OCI-LY3 (cell line): Measurements from ENCODE around the gene OGDH.

Experiments used
- H2AFZ ChIP-seq: fragments of 200-600, 300-600 bp; shearing (Covaris generic); 2 replicates; pipeline ENCODE4 v1.6.0; 2014; ENCODE audit warnings: antibody characterized with exemption, low read depth, low read length
- H3K27ac ChIP-seq: fragments of 200-600, 300-600 bp; sonication (generic); 2 replicates; pipeline ENCODE4 v1.5.1; 2014; ENCODE audit warnings: mild to moderate bottlenecking, low read length, moderate library complexity, mixed read lengths
- H3K27me3 ChIP-seq: fragments of 200-600, 300-600 bp; sonication (generic); 2 replicates; pipeline ENCODE4 v1.6.1; 2014; ENCODE audit warnings: low read depth, low read length, mixed read lengths
- H3K36me3 ChIP-seq: fragments of 200-600, 300-600 bp; sonication (generic); replicated peaks from 2 replicates; pipeline ENCODE3; 2014; ENCODE audit warnings: low read depth, low read length, mixed read lengths
- H3K4me1 ChIP-seq: fragments of 300-600, 200-600 bp; sonication (generic); 2 replicates; pipeline ENCODE4 v1.6.1; 2014; ENCODE audit warnings: low read length, mixed read lengths
- H3K4me2 ChIP-seq: fragments of 200-600, 300-600 bp; sonication (generic); 2 replicates; pipeline ENCODE4 v1.6.1; 2014; ENCODE audit warnings: low read length, mixed read lengths
- H3K4me3 ChIP-seq: fragments of 300-600, 200-600 bp; sonication (generic); 2 replicates; pipeline ENCODE4 v1.5.1; 2014; ENCODE audit warnings: antibody characterized with exemption, mild to moderate bottlenecking, low read length, moderate library complexity
- H3K79me2 ChIP-seq: fragments of 300-600, 200-600 bp; shearing (Covaris generic); 2 replicates; pipeline ENCODE4 v1.6.1; 2014; ENCODE audit warnings: mild to moderate bottlenecking, low read length, mixed read lengths
- H3K9ac ChIP-seq: fragments of 300-600, 200-600 bp; shearing (Covaris generic); 2 replicates; pipeline ENCODE4 v1.6.0; 2014; ENCODE audit warnings: mild to moderate bottlenecking, low read length, moderate library complexity
- H3K9me3 ChIP-seq: fragments of 200-600, 300-600 bp; shearing (Covaris generic); 2 replicates; pipeline ENCODE4 v1.6.1; 2014; ENCODE audit warnings: low read length, mixed read lengths; ENCODE audit not compliant: insufficient read depth
- H4K20me1 ChIP-seq: fragments of 200-600, 300-600 bp; sonication (generic); 2 replicates; pipeline ENCODE4 v1.6.1; 2016; ENCODE audit warnings: low read length, mixed read lengths; ENCODE audit not compliant: insufficient read depth
- CTCF ChIP-seq: fragments of 200-600, 300-600 bp; sonication (generic); IDR thresholded peaks from 2 replicates; pipeline ENCODE4 v1.5.1; 2014; ENCODE audit warnings: antibody characterized with exemption, low read length, low read depth
- EZH2phosphoT487 ChIP-seq: fragments of 200-600 bp; shearing (Covaris generic); IDR thresholded peaks from 2 replicates; pipeline ENCODE4 v1.6.1; 2018; ENCODE audit warnings: antibody characterized with exemption, mixed run types, low read depth

OGDH gene

GRCh38 chr7:44603193-44603592 lies 3.2 kb upstream of the OGDH start:
- Histone ChIP-seq H3K9me3 (no peaks in the 10 kb centered on the region), H3K27me3 (0 out of 2 replicates have a peak, but pooled peaks cover 2% of the 10 kb centered on the region), H2AFZ (no peak overlapping the region), H3K4me1 (peaks cover 19% of the 10 kb centered on the region), H3K36me3 (peaks cover 3% of the 10 kb centered on the region), H3K4me2 (no peak overlapping the region), H3K4me3 (no peak overlapping the region), H3K27ac (no peak overlapping the region), H3K79me2 (peaks cover 13% of the 10 kb centered on the region), H4K20me1 (no peaks in the 10 kb centered on the region; the same call in 1 of the 2 replicates), H3K9ac (no peak overlapping the region)
- TF ChIP-seq CTCF (no peak), EZH2phosphoT487 (no peak)

- H3K36me3 ChIP-seq: peaks cover 3% of the 10 kb centered on the region
- no peaks in the 10 kb centered on the region for H3K9me3 ChIP-seq
- H3K4me1 ChIP-seq: peaks cover 19% of the 10 kb centered on the region
- H3K4me3 ChIP-seq: no peak overlapping the region
- no peak overlapping the region for H3K27ac ChIP-seq
- TF ChIP-seq CTCF (no peak), EZH2phosphoT487 (no peak)
- H3K79me2 ChIP-seq: peaks cover 31% of the 10 kb centered on the region
- 0 out of 2 replicates have a peak, but pooled peaks cover 2% of the 10 kb centered on the region for H3K27me3 ChIP-seq
- H2AFZ ChIP-seq: no peak overlapping the region
- peaks cover 7% of the 10 kb centered on the region; the same call in 1 of the 2 replicates for H4K20me1 ChIP-seq
- H3K9ac ChIP-seq: no peak overlapping the region
- peak overlapping the region; percentile 74; the same call in 1 of the 2 replicates for H3K4me2 ChIP-seq
Observed at GRCh38 chr7:44604941-44605340, 1.5 kb upstream of the OGDH start.

GRCh38 chr7:44607141-44608068 lies 978 bp downstream of the OGDH start:
- peak overlapping the region; percentile 100 for H3K4me2 ChIP-seq
- H3K27ac ChIP-seq: peak overlapping the region; percentile 62
- peak overlapping the region; percentile 88 for H3K4me3 ChIP-seq
- H4K20me1 ChIP-seq: peaks cover 9% of the 10 kb centered on the region; the same call in 1 of the 2 replicates
- H3K27me3 ChIP-seq: 0 out of 2 replicates have a peak, but pooled peaks cover 2% of the 10 kb centered on the region
- TF ChIP-seq CTCF (no peak), EZH2phosphoT487 (no peak)
- peaks cover 3% of the 10 kb centered on the region for H3K36me3 ChIP-seq
- peaks cover 50% of the 10 kb centered on the region for H3K79me2 ChIP-seq
- no peaks in the 10 kb centered on the region for H3K9me3 ChIP-seq
- peak overlapping the region; percentile 93 for H3K9ac ChIP-seq
- H3K4me1 ChIP-seq: peaks cover 19% of the 10 kb centered on the region
- H2AFZ ChIP-seq: peak overlapping the region; percentile 47; the same call in 1 of the 2 replicates

- H2AFZ ChIP-seq: no peak overlapping the region
- no peaks in the 10 kb centered on the region for H3K9me3 ChIP-seq
- no peak overlapping the region for H3K4me3 ChIP-seq
- no peaks in the 10 kb centered on the region for H3K27me3 ChIP-seq
- H3K4me1 ChIP-seq: peaks cover 19% of the 10 kb centered on the region
- peaks cover 67% of the 10 kb centered on the region for H3K79me2 ChIP-seq
- no peak overlapping the region for H3K4me2 ChIP-seq
- H4K20me1 ChIP-seq: peaks cover 11% of the 10 kb centered on the region; the same call in 1 of the 2 replicates
- H3K9ac ChIP-seq: no peak overlapping the region
- peaks cover 3% of the 10 kb centered on the region for H3K36me3 ChIP-seq
- no peak overlapping the region for H3K27ac ChIP-seq
- TF ChIP-seq CTCF: no peak
- TF ChIP-seq EZH2phosphoT487: no peak
Observed at GRCh38 chr7:44608916-44609648, 2.7 kb downstream of the OGDH start.
